B cell (primary cell): ENCODE data around the gene PARD3B.

Experiments used
- CTCF ChIP-seq: fragments of 200-600 bp; IDR thresholded peaks from one replicate; pipeline ENCODE4 v1.8.0; 2022; ENCODE audit warnings: antibody characterized with exemption, mild to moderate bottlenecking
- EZH2 ChIP-seq: IDR thresholded peaks from 2 replicates; pipeline ENCODE4 v1.6.1; 2012; ENCODE audit warnings: borderline replicate concordance, low read depth, mild to moderate bottlenecking, moderate library complexity, low read length; ENCODE audit not compliant: insufficient read depth, poor library complexity, severe bottlenecking

- TF ChIP-seq CTCF (no peak), EZH2 (no peak)
These were observed 1023.3 kb downstream of the PARD3B start for GRCh38 chr2:205568620-205569019.
